Measurements from ENCODE around the gene TIAM1.

Gene TIAM1

GRCh38 chr21:31368361-31368760 is 24.3 kb upstream of the TIAM1 start:
- Histone ChIP-seq H3K79me2 (ENCODE audit: control insufficient read depth, low read length) (no peaks in the 10 kb centered on the region), H3K9me3 (ENCODE audit: control insufficient read depth, insufficient read depth, low read length) (no peaks in the 10 kb centered on the region), H3K4me3 (ENCODE audit: low read length) (no peak overlapping the region), H3F3A (ENCODE audit: control insufficient read depth, insufficient read depth) (no peaks in the 10 kb centered on the region), H4K20me1 (ENCODE audit: control insufficient read depth, insufficient read depth, low read depth, low read length) (no peaks in the 10 kb centered on the region; the same call in 1 of the 2 replicates), H3K4me1 (ENCODE audit: control insufficient read depth, low read length) (no peaks in the 10 kb centered on the region), H3K36me3 (ENCODE audit: control insufficient read depth, low read length) (no peaks in the 10 kb centered on the region), H3K27ac (ENCODE audit: low read depth, low read length) (no peak overlapping the region), H3K4me2 (ENCODE audit: low read length) (no peak overlapping the region), H3K27me3 (ENCODE audit: control insufficient read depth, low read length) (no peaks in the 10 kb centered on the region), H3K9me2 (replicated peaks; ENCODE audit: control insufficient read depth, low read length) (no peaks in the 10 kb centered on the region)
- TF ChIP-seq EZH2phosphoT487 (IDR thresholded peaks at IDR 0.05; ENCODE audit: borderline replicate concordance, low read length) (no peak), CTCF (IDR thresholded peaks at IDR 0.05; ENCODE audit: low read depth, low read length, poor library complexity, severe bottlenecking) (no peak)

DNA sequence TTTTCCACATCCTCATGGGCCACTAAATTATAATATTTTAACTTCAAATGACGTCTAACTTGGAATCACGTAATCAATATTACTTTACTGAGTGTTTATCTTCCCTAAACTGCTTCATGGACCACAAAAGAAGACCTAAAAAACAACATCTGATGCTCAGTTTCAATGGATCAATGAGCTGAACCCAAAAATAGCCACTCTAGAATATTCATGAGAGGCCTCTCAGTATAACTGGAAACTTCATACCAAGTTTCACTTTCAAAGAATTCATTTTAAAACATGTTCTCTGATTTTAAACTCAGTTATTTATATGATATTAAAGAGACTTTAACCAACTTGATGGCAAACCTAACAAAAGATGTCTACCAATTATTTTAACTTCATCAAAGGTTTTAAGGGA is 23.7 kb upstream of the TIAM1 start:
- Histone ChIP-seq H3K9me2 (replicated peaks; ENCODE audit: control insufficient read depth, low read length) (no peaks in the 10 kb centered on the region), H4K20me1 (ENCODE audit: control insufficient read depth, insufficient read depth, low read depth, low read length) (no peaks in the 10 kb centered on the region; the same call in 1 of the 2 replicates), H3K9me3 (ENCODE audit: control insufficient read depth, insufficient read depth, low read length) (no peaks in the 10 kb centered on the region), H3K27me3 (ENCODE audit: control insufficient read depth, low read length) (no peaks in the 10 kb centered on the region), H3K4me3 (ENCODE audit: low read length) (no peak overlapping the region), H3K27ac (ENCODE audit: low read depth, low read length) (no peak overlapping the region), H3K36me3 (ENCODE audit: control insufficient read depth, low read length) (no peaks in the 10 kb centered on the region), H3K4me1 (ENCODE audit: control insufficient read depth, low read length) (no peaks in the 10 kb centered on the region), H3K4me2 (ENCODE audit: low read length) (no peak overlapping the region), H3K79me2 (ENCODE audit: control insufficient read depth, low read length) (no peaks in the 10 kb centered on the region), H3F3A (ENCODE audit: control insufficient read depth, insufficient read depth) (no peaks in the 10 kb centered on the region)
- no peak for TF ChIP-seq EZH2phosphoT487 (IDR thresholded peaks at IDR 0.05; ENCODE audit: borderline replicate concordance, low read length)
- TF ChIP-seq CTCF (IDR thresholded peaks at IDR 0.05; ENCODE audit: low read depth, low read length, poor library complexity, severe bottlenecking): no peak

- Histone ChIP-seq H3K36me3 (ENCODE audit: control insufficient read depth, low read length) (no peaks in the 10 kb centered on the region), H3K4me1 (ENCODE audit: control insufficient read depth, low read length) (no peaks in the 10 kb centered on the region), H3K9me3 (ENCODE audit: control insufficient read depth, insufficient read depth, low read length) (no peaks in the 10 kb centered on the region), H3K79me2 (ENCODE audit: control insufficient read depth, low read length) (no peaks in the 10 kb centered on the region), H3F3A (ENCODE audit: control insufficient read depth, insufficient read depth) (no peaks in the 10 kb centered on the region), H3K4me2 (ENCODE audit: low read length) (no peak overlapping the region), H3K27me3 (ENCODE audit: control insufficient read depth, low read length) (no peaks in the 10 kb centered on the region), H4K20me1 (ENCODE audit: control insufficient read depth, insufficient read depth, low read depth, low read length) (no peaks in the 10 kb centered on the region; the same call in 1 of the 2 replicates), H3K4me3 (ENCODE audit: low read length) (no peak overlapping the region), H3K9me2 (replicated peaks; ENCODE audit: control insufficient read depth, low read length) (no peaks in the 10 kb centered on the region), H3K27ac (ENCODE audit: low read depth, low read length) (no peak overlapping the region)
- TF ChIP-seq CTCF (IDR thresholded peaks at IDR 0.05; ENCODE audit: low read depth, low read length, poor library complexity, severe bottlenecking) (no peak), EZH2phosphoT487 (IDR thresholded peaks at IDR 0.05; ENCODE audit: borderline replicate concordance, low read length) (no peak)
Observed at GRCh38 chr21:31366825-31367224, 22.8 kb upstream of the TIAM1 start.

All from DOHH2 (cell line).